HEK293T (cell line): ENCODE measurements around the gene C1QTNF9B.

Experiments
- CTCF ChIA-PET: fragments of 350-600 bp; formaldehyde crosslinking; extraction: SDS; loops from one replicate; lab custom pipeline; 2021; ENCODE audit warnings: antibody characterized with exemption, inconsistent platforms; lab: Yijun Ruan, JAX
- POLR2A ChIA-PET: fragments of 350-600 bp; formaldehyde crosslinking; extraction: SDS; loops from one replicate; lab custom pipeline; 2020; ENCODE audit warnings: antibody characterized with exemption, inconsistent platforms; lab: Yijun Ruan, JAX
- DNase-seq: peaks from one replicate; pipeline ENCODE4 v3.0.0; 2012; ENCODE audit warnings: mixed read lengths; ENCODE audit errors: extremely low spot score
- ARNT ChIP-seq: fragments of 450-650 bp; IDR thresholded peaks from 2 replicates; pipeline ENCODE4 v1.6.1; 2017; ENCODE audit warnings: mild to moderate bottlenecking
- BHLHE40 ChIP-seq: fragments of 450-650 bp; IDR thresholded peaks from 2 replicates; pipeline ENCODE4 v1.6.1; 2016; ENCODE audit warnings: mild to moderate bottlenecking, moderate library complexity, borderline replicate concordance
- CTBP1 ChIP-seq: fragments of 450-650 bp; IDR thresholded peaks from 2 replicates; pipeline ENCODE4 v1.6.1; 2016; ENCODE audit warnings: borderline replicate concordance
- ELF4 ChIP-seq: fragments of 450-650 bp; IDR thresholded peaks from 2 replicates; pipeline ENCODE4 v1.6.1; 2017; ENCODE audit warnings: antibody characterized with exemption
- FOXA1 ChIP-seq: fragments of 450-650 bp; IDR thresholded peaks from 2 replicates; pipeline ENCODE4 v1.6.1; 2016; ENCODE audit warnings: mild to moderate bottlenecking
- FOXK2 ChIP-seq: fragments of 450-650 bp; IDR thresholded peaks from 2 replicates; pipeline ENCODE4 v1.6.1; 2016; ENCODE audit warnings: mild to moderate bottlenecking
- FOXM1 ChIP-seq: fragments of 450-650 bp; IDR thresholded peaks from 2 replicates; pipeline ENCODE4 v1.6.1; 2017; ENCODE audit warnings: mild to moderate bottlenecking, borderline replicate concordance
- HDGF ChIP-seq: fragments of 450-650 bp; IDR thresholded peaks from 2 replicates; pipeline ENCODE4 v1.6.1; 2017; ENCODE audit warnings: antibody characterized with exemption, borderline replicate concordance
- L3MBTL2 ChIP-seq: fragments of 450-650 bp; conservative IDR thresholded peaks from 2 replicates; pipeline ENCODE4 v1.6.1; 2016; ENCODE audit warnings: mild to moderate bottlenecking
- LEF1 ChIP-seq: fragments of 450-650 bp; IDR thresholded peaks from 2 replicates; pipeline ENCODE4 v1.6.1; 2017; ENCODE audit warnings: mild to moderate bottlenecking, borderline replicate concordance
- NFRKB ChIP-seq: fragments of 450-650 bp; IDR thresholded peaks from 2 replicates; pipeline ENCODE4 v1.6.1; 2016; ENCODE audit warnings: mild to moderate bottlenecking, moderate library complexity
- SP1 ChIP-seq: fragments of 450-650 bp; IDR thresholded peaks from 2 replicates; pipeline ENCODE4 v1.6.1; 2017
- SUZ12 ChIP-seq: fragments of 450-650 bp; IDR thresholded peaks from 2 replicates; pipeline ENCODE4 v1.6.1; 2016; ENCODE audit warnings: mild to moderate bottlenecking
- TARDBP ChIP-seq: fragments of 450-650 bp; IDR thresholded peaks from 2 replicates; pipeline ENCODE4 v1.6.1; 2016
- ZNF384 ChIP-seq: fragments of 450-650 bp; IDR thresholded peaks from 2 replicates; pipeline ENCODE4 v1.6.1; 2016
- TF ChIP-seq, protein P1 (sequence below): fragments of 450-650 bp; IDR thresholded peaks from 2 replicates; pipeline ENCODE4 v1.6.1; 2016

Gene C1QTNF9B

GRCh38 chr13:23849670-23850069, 47.6 kb downstream of the C1QTNF9B start:
- ChIA-PET POLR2A (no interaction called here), CTCF (no interaction called here)
- no peak for TF ChIP-seq TARDBP
- no peak for TF ChIP-seq SP1
- no peak for TF ChIP-seq L3MBTL2
- no peak for TF ChIP-seq ARNT
- no peak for TF ChIP-seq CTBP1
- no peak for TF ChIP-seq SUZ12
- no peak for TF ChIP-seq NFRKB
- TF ChIP-seq FOXK2 = no peak
- TF ChIP-seq, protein P1, sequence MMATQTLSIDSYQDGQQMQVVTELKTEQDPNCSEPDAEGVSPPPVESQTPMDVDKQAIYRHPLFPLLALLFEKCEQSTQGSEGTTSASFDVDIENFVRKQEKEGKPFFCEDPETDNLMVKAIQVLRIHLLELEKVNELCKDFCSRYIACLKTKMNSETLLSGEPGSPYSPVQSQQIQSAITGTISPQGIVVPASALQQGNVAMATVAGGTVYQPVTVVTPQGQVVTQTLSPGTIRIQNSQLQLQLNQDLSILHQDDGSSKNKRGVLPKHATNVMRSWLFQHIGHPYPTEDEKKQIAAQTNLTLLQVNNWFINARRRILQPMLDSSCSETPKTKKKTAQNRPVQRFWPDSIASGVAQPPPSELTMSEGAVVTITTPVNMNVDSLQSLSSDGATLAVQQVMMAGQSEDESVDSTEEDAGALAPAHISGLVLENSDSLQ = no peak
- no peak for TF ChIP-seq LEF1
- no peak for TF ChIP-seq HDGF
- no peak for TF ChIP-seq ELF4
- TF ChIP-seq FOXA1 = no peak
- no peak for TF ChIP-seq ZNF384
- TF ChIP-seq BHLHE40 = no peak
- TF ChIP-seq FOXM1 = no peak
- DNase-seq = no peak

- CTCF ChIA-PET = no interaction called here
- TF ChIP-seq ARNT (no peak), ZNF384 (no peak), FOXK2 (no peak), SP1 (no peak), L3MBTL2 (no peak), FOXA1 (no peak), NFRKB (no peak), TARDBP (no peak), HDGF (no peak), ELF4 (no peak)
- DNase-seq = no peak
- POLR2A ChIA-PET = no interaction called here
Observed at GRCh38 chr13:23848646-23849141, 48.6 kb downstream of the C1QTNF9B start.

- no peak for DNase-seq
- CTCF ChIA-PET = no interaction called here
- POLR2A ChIA-PET = no interaction called here
- TF ChIP-seq ELF4 = no peak
- TF ChIP-seq NFRKB = no peak
- no peak for TF ChIP-seq CTBP1
- no peak for TF ChIP-seq ZNF384
- TF ChIP-seq FOXM1 = no peak
- no peak for TF ChIP-seq ARNT
- TF ChIP-seq FOXA1 = no peak
- TF ChIP-seq LEF1 = no peak
- TF ChIP-seq, protein P1 = no peak
- no peak for TF ChIP-seq SP1
- no peak for TF ChIP-seq BHLHE40
- TF ChIP-seq TARDBP = no peak
- TF ChIP-seq L3MBTL2 = no peak
- no peak for TF ChIP-seq HDGF
Observed at GRCh38 chr13:23848019-23848418, 49.3 kb downstream of the C1QTNF9B start.

DNA sequence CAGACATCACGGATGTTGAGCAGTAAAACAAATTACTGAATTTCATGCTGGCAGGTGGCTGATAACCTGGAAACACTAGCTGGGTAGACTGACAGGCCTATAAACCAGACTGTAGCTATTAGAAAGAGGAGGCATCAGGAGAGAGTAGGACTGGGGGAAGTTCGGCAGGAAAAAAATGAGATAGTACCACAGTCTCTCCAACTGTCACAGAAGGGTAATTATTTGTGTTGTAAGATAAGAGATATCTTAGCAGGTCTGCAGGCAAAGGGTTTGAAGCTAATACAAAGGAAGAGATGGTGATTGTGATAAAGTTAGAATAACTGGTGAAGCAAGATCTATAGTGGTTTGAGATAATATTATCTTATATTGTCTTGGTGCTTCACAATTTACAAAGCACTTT, 49.8 kb downstream of the C1QTNF9B start:
- POLR2A ChIA-PET = no interaction called here

DNA sequence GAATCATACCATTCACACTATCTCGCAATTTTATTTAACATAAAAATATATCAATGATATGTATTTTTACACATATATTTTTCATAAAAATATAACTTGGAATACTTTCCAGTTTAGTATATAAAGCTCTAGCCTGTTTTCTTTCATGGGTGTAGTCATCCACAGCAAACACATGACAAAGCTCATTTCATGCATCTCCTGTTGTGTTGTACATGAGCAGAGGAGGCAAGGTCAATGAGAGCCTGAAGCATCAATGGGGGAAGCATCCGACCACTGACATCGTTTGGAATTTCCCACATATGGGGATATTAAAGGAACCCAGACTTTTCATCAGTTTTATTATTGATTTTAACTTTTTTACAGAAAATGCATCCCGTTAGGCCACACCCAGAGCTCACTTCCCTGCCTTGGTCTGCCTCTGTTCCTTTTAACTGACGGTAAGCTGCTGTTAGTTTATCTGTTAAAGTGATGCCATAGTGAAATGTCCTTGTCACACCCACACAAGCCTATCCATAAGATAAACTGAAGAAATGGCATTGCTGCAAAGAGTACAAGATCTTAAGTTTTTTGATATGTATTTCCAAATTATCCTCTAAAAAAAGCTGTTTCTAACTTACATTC, 52.1 kb downstream of the C1QTNF9B start:
- POLR2A ChIA-PET = no interaction called here

More for the DNA sequence above, 49.8 kb downstream of the C1QTNF9B start:
- DNase-seq = no peak
- CTCF ChIA-PET = interaction anchor here (0.5 kb wide), 1 partner anchor 140 kb away, joined by 5 read pairs; no protein-coding TSS in a partner anchor
- TF ChIP-seq BHLHE40 (no peak), L3MBTL2 (no peak), ZNF384 (no peak), FOXA1 (no peak), TARDBP (no peak), FOXM1 (no peak), LEF1 (no peak), ELF4 (no peak), SP1 (no peak), NFRKB (no peak), SUZ12 (no peak), FOXK2 (no peak), CTBP1 (no peak), ARNT (no peak), HDGF (no peak)
- TF ChIP-seq, protein P1 = no peak

DNA sequence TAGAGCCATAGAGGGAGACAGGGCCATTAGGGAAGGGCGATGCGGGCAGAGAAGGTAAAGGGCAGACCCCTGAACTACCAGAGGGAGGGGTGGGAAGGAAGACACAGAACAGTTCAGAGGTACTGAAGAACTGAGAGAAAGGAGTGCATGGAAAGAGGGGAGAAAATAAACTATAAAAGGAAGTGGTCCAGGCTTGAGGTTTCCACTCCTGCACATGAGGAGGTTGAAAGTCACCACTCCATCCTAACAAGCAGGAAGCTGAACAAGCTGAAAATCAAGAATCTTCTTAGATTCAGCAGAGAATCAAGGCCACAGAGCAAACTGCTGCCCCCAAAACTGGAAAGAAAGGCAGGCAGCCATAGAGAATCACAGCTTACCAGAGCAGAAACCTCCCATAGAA, 53.2 kb downstream of the C1QTNF9B start:
- TF ChIP-seq, protein P1 = no peak
- no peak for TF ChIP-seq ZNF384
- DNase-seq = no peak
- ChIA-PET POLR2A (no interaction called here), CTCF (no interaction called here)

More for the DNA sequence above, 52.1 kb downstream of the C1QTNF9B start:
- CTCF ChIA-PET = no interaction called here
- no peak for DNase-seq
- TF ChIP-seq ZNF384 = no peak
- no peak for TF ChIP-seq ARNT
- TF ChIP-seq, protein P1 = no peak
- no peak for TF ChIP-seq NFRKB
